ENCODE measurements around the gene ATP6V0D1.
A peak's percentile ranks its signal among the peaks of the same experiment; 100 is the strongest.

ATP6V0D1 gene

DNA sequence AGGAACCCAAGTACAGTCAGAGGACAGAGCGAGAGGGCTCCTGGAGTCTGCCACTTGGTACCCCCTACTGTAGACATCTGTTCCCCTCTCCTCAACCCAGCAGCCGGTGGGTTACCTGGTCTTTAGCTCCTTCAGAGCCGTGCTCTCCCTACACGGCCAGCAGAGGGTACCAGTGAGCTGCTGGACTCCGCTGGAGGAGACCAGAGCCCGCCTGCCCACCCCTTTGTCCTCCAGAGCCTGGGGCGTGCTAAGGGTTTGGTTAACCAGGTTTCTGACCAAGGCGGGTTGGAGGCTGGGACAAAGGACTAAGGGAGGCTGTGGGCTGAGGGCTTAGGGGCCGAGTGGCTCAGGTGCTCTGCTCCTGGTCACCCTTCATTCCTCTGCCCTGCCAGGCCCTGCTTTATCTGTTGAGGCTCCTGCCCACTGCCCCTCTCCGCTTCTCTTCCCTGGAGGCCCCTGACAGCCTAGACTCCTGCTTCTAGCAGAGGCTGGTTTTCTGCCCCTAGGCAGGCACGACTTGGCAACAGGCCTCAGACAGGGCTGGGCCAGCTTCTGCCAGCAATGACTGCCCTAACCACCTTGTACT is 52.7 kb downstream of the ATP6V0D1 start:
- H3K27me3 Mint-ChIP-seq (ENCODE audit: low read depth, poor library complexity): peaks cover 72% of the 10 kb centered on the region
- DNase-seq: peak; percentile 86

DNA sequence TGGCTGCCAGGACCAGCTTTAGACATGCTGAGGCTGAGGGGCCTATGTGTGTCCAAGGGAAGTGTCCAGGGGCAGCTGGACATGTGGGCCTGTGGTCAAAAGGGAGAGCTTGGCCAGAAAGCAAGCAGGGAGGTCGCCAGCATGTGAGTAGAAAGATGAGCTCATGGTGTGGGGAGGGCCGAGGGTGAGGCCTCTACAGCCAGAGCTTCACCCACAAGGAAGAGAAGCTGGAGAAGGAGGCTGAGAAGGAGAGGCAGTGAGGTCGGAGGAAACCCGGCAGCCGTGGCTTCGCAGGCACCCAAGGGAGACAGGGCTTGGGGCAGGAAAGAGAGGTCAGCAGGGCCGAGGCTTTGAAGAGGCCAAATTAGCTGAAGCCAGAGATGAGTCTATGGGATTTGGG is 54.0 kb downstream of the ATP6V0D1 start:
- H3K27me3 Mint-ChIP-seq (ENCODE audit: low read depth, poor library complexity): peaks cover 65% of the 10 kb centered on the region
- no peak overlapping the region for H3K4me3 Mint-ChIP-seq
- no peak overlapping the region for H3K27ac Mint-ChIP-seq
- no peaks in the 10 kb centered on the region for H3K36me3 Mint-ChIP-seq (ENCODE audit: low read depth)
- DNase-seq: no peak
- H3K9me3 Mint-ChIP-seq: no peaks in the 10 kb centered on the region
- TF ChIP-seq, protein P1, sequence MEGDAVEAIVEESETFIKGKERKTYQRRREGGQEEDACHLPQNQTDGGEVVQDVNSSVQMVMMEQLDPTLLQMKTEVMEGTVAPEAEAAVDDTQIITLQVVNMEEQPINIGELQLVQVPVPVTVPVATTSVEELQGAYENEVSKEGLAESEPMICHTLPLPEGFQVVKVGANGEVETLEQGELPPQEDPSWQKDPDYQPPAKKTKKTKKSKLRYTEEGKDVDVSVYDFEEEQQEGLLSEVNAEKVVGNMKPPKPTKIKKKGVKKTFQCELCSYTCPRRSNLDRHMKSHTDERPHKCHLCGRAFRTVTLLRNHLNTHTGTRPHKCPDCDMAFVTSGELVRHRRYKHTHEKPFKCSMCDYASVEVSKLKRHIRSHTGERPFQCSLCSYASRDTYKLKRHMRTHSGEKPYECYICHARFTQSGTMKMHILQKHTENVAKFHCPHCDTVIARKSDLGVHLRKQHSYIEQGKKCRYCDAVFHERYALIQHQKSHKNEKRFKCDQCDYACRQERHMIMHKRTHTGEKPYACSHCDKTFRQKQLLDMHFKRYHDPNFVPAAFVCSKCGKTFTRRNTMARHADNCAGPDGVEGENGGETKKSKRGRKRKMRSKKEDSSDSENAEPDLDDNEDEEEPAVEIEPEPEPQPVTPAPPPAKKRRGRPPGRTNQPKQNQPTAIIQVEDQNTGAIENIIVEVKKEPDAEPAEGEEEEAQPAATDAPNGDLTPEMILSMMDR (IDR thresholded peaks at IDR 0.05): no peak
- peaks cover 70% of the 10 kb centered on the region for H3K4me1 Mint-ChIP-seq

More for the DNA sequence above, 52.7 kb downstream of the ATP6V0D1 start:
- H3K27ac Mint-ChIP-seq: no peak overlapping the region
- no peaks in the 10 kb centered on the region for H3K36me3 Mint-ChIP-seq (ENCODE audit: low read depth)
- no peak overlapping the region for H3K4me3 Mint-ChIP-seq
- no peaks in the 10 kb centered on the region for H3K9me3 Mint-ChIP-seq
- peaks cover 71% of the 10 kb centered on the region for H3K4me1 Mint-ChIP-seq
- TF ChIP-seq, protein P1 (IDR thresholded peaks at IDR 0.05): peak; percentile 84

DNA sequence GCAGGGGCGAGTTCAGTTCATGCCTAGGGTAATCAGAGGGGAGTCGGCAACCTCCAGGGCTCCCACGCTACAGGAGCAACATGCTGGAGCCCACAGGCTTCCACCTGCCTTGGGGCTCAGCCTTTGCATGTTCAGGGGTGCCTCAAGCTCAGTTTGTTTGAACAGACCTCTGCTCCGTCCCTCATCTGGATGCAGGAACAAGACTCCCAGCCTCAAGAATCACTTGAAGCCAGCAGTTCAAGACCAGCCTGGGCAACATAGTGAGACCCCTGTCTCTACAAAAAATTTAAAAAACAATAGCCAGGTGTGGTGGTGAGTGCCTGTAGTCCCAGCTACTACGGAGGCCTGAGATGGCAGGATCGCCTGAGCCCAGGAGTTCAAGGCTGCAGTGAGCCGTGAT is 54.9 kb downstream of the ATP6V0D1 start:
- no peaks in the 10 kb centered on the region for H3K9me3 Mint-ChIP-seq

DNA sequence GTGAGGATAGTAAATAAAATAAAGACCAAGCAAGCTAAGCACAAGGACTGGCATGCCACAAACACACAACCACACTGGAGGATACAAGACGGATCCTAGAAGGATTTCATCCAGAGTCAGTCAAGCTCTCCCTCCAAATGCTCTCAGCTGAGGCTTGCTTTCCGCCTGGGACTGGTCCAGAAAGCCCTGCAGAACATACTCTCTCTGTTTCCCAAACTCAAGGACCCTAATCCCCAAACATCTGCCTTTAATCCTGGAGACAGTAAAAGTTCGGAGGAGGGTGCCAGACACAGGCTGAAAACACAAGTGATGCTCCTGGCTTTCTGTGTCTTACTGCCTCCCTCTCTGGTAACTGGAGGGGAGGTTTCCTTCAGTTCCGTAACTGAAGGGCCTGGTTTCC is 55.4 kb downstream of the ATP6V0D1 start:
- no peaks in the 10 kb centered on the region for H3K9me3 Mint-ChIP-seq
- no peak for DNase-seq
- no peak overlapping the region for H3K4me3 Mint-ChIP-seq
- peaks cover 65% of the 10 kb centered on the region for H3K4me1 Mint-ChIP-seq
- H3K36me3 Mint-ChIP-seq (ENCODE audit: low read depth): no peaks in the 10 kb centered on the region
- H3K27ac Mint-ChIP-seq: no peak overlapping the region
- H3K27me3 Mint-ChIP-seq (ENCODE audit: low read depth, poor library complexity): peaks cover 69% of the 10 kb centered on the region
- TF ChIP-seq, protein P1 (IDR thresholded peaks at IDR 0.05): no peak

More for the DNA sequence above, 54.9 kb downstream of the ATP6V0D1 start:
- H3K4me3 Mint-ChIP-seq: no peak overlapping the region
- peaks cover 65% of the 10 kb centered on the region for H3K4me1 Mint-ChIP-seq
- no peaks in the 10 kb centered on the region for H3K36me3 Mint-ChIP-seq (ENCODE audit: low read depth)
- no peak overlapping the region for H3K27ac Mint-ChIP-seq
- TF ChIP-seq, protein P1 (IDR thresholded peaks at IDR 0.05): no peak
- DNase-seq: no peak
- peaks cover 68% of the 10 kb centered on the region for H3K27me3 Mint-ChIP-seq (ENCODE audit: low read depth, poor library complexity)

DNA sequence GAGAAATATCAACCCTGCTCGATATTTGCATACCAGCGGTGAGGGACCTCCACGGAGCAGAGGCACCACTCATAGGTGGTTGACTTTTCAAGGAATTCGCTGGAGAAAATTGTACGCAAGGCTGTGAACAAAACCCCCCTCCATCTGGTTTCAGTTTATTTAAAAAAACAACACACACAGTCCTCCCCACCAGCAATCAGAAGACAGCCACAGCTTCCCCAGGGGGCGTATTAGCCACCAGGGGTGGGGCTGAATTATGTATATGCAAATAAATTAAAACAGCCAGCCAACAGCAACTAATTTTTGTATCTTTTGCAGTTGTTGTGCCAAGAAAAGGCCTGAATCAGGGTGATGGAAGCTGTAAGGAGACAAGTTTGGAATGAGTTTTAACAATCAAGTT is 55.9 kb downstream of the ATP6V0D1 start:
- TF ChIP-seq, protein P1 (IDR thresholded peaks at IDR 0.05): no peak
- H3K27me3 Mint-ChIP-seq (ENCODE audit: low read depth, poor library complexity): peaks cover 64% of the 10 kb centered on the region

DNA sequence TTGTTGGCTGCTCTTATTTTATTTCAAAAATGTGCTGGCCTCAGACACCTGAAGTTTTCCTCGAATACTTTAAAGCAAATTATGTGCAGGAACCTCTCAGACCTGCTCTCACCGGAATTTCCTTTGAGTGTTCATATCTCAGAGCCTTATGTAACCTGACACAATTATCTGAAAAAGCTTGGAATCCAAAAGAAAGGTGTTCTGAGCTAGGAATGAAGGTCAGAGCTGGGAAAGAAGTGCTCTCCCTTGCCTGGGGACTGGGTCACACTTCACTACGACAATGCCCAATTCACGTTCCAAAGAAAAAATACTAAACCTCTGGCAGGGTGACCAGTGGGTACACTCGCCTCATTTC is 56.7 kb downstream of the ATP6V0D1 start:
- H3K4me3 Mint-ChIP-seq: peak overlapping the region; percentile 27
- no peak overlapping the region for H3K27ac Mint-ChIP-seq
- no peak for DNase-seq
- TF ChIP-seq, protein P1 (IDR thresholded peaks at IDR 0.05): no peak
- no peaks in the 10 kb centered on the region for H3K36me3 Mint-ChIP-seq (ENCODE audit: low read depth)
- peaks cover 61% of the 10 kb centered on the region for H3K4me1 Mint-ChIP-seq
- no peaks in the 10 kb centered on the region for H3K9me3 Mint-ChIP-seq
- peaks cover 61% of the 10 kb centered on the region for H3K27me3 Mint-ChIP-seq (ENCODE audit: low read depth, poor library complexity)

More for the DNA sequence above, 55.9 kb downstream of the ATP6V0D1 start:
- Mint-ChIP-seq H3K9me3 (no peaks in the 10 kb centered on the region), H3K36me3 (ENCODE audit: low read depth) (no peaks in the 10 kb centered on the region), H3K4me1 (peaks cover 61% of the 10 kb centered on the region), H3K27ac (no peak overlapping the region), H3K4me3 (peak overlapping the region; percentile 8)
- no peak for DNase-seq

Measured in nephron progenitor cell (in vitro differentiated cells).